SU-DHL-6 (cell line): ENCODE results near the gene NIPA2.

Source experiments
- H2AFZ ChIP-seq: fragments of 200-600 bp; sonication (generic); 2 replicates; pipeline ENCODE4 v1.6.1; 2014; ENCODE audit warnings: low read depth, mild to moderate bottlenecking, moderate library complexity, mixed read lengths, antibody characterized with exemption, low read length; ENCODE audit not compliant: severe bottlenecking
- H3F3A ChIP-seq: fragments of 200-600 bp; shearing (Covaris generic); 2 replicates; pipeline ENCODE4 v1.6.0; 2016; ENCODE audit warnings: antibody characterized with exemption, mild to moderate bottlenecking; ENCODE audit not compliant: insufficient read depth
- H3K27ac ChIP-seq: fragments of 200-600 bp; sonication (generic); 2 replicates; pipeline ENCODE4 v1.5.1; 2016; ENCODE audit warnings: low read depth, mild to moderate bottlenecking, low read length, moderate library complexity, mixed read lengths
- H3K27me3 ChIP-seq: fragments of 200-600 bp; sonication (generic), shearing (Covaris generic); 2 replicates; pipeline ENCODE4 v1.6.0; 2014; ENCODE audit warnings: mild to moderate bottlenecking, low read length
- H3K36me3 ChIP-seq: fragments of 200-600 bp; sonication (generic); 2 replicates; pipeline ENCODE4 v1.6.1; 2014; ENCODE audit warnings: mild to moderate bottlenecking, low read length, mixed read lengths
- H3K4me2 ChIP-seq: fragments of 300-600, 200-600 bp; shearing (Covaris generic), sonication (generic); 2 replicates; pipeline ENCODE4 v1.6.0; 2014; ENCODE audit warnings: low read length, low read depth, mild to moderate bottlenecking; ENCODE audit not compliant: poor library complexity, severe bottlenecking
- H3K4me3 ChIP-seq: fragments of 200-600 bp; sonication (generic); 2 replicates; pipeline ENCODE4 v1.5.1; 2014; ENCODE audit warnings: antibody characterized with exemption, low read length, mild to moderate bottlenecking, mixed read lengths; ENCODE audit not compliant: insufficient read depth, poor library complexity, severe bottlenecking
- H3K79me2 ChIP-seq: fragments of 200-600 bp; sonication (generic); 2 replicates; pipeline ENCODE4 v1.6.1; 2014; ENCODE audit warnings: mild to moderate bottlenecking, low read length, moderate library complexity; ENCODE audit not compliant: insufficient read depth
- H3K9ac ChIP-seq: fragments of 200-600 bp; sonication (generic); 2 replicates; pipeline ENCODE4 v1.7.0; 2014; ENCODE audit warnings: mild to moderate bottlenecking, low read length
- H3K9me2 ChIP-seq: fragments of 200-600 bp; sonication (generic); replicated peaks from 2 replicates; pipeline ENCODE4 v1.6.1; 2014; ENCODE audit warnings: low read length; ENCODE audit not compliant: insufficient read depth
- H3K9me3 ChIP-seq: fragments of 200-600 bp; sonication (generic); 2 replicates; pipeline ENCODE4 v1.6.1; 2014; ENCODE audit warnings: low read length, mixed read lengths; ENCODE audit not compliant: insufficient read depth
- H4K20me1 ChIP-seq: fragments of 200-600 bp; sonication (generic); 2 replicates; pipeline ENCODE4 v1.6.1; 2014; ENCODE audit warnings: low read depth, mild to moderate bottlenecking, antibody characterized with exemption, low read length, moderate library complexity, mixed read lengths
- CTCF ChIP-seq: fragments of 200-600 bp; sonication (generic); IDR thresholded peaks from one replicate; pipeline ENCODE4 v1.5.1; 2017; ENCODE audit warnings: antibody characterized with exemption, mild to moderate bottlenecking, low read length, moderate library complexity; ENCODE audit not compliant: insufficient read depth, poor library complexity, severe bottlenecking
- EZH2phosphoT487 ChIP-seq: fragments of 200-600 bp; sonication (generic), shearing (Covaris generic); conservative IDR thresholded peaks from 2 replicates; pipeline ENCODE4 v1.6.1; 2018; ENCODE audit warnings: mild to moderate bottlenecking, antibody characterized with exemption, low read length, moderate library complexity, mixed read lengths

NIPA2 gene

GRCh38 chr15:22870865-22871264 lies 32.4 kb downstream of the NIPA2 start:
- Histone ChIP-seq H3K9me3 (no peaks in the 10 kb centered on the region), H3K79me2 (no peaks in the 10 kb centered on the region), H3F3A (no peaks in the 10 kb centered on the region; the same call in 1 of the 2 replicates), H3K4me3 (no peak overlapping the region), H3K9me2 (no peaks in the 10 kb centered on the region), H3K36me3 (peaks cover 17% of the 10 kb centered on the region), H4K20me1 (no peaks in the 10 kb centered on the region), H3K27ac (no peak overlapping the region), H2AFZ (no peak overlapping the region), H3K27me3 (no peaks in the 10 kb centered on the region), H3K4me2 (no peak overlapping the region), H3K9ac (no peak overlapping the region)
- no peak for TF ChIP-seq CTCF
- no peak for TF ChIP-seq EZH2phosphoT487

GRCh38 chr15:22871481-22872086 lies 33.1 kb downstream of the NIPA2 start:
- TF ChIP-seq CTCF, result no peak
- no peak for TF ChIP-seq EZH2phosphoT487
- Histone ChIP-seq H3K36me3 (peaks cover 17% of the 10 kb centered on the region), H2AFZ (no peak overlapping the region), H3K9me3 (no peaks in the 10 kb centered on the region), H4K20me1 (no peaks in the 10 kb centered on the region), H3F3A (no peaks in the 10 kb centered on the region; the same call in 1 of the 2 replicates), H3K79me2 (no peaks in the 10 kb centered on the region), H3K9me2 (no peaks in the 10 kb centered on the region), H3K27me3 (no peaks in the 10 kb centered on the region), H3K27ac (no peak overlapping the region), H3K9ac (no peak overlapping the region), H3K4me3 (no peak overlapping the region), H3K4me2 (no peak overlapping the region)

GRCh38 chr15:22872936-22873701 lies 34.7 kb downstream of the NIPA2 start:
- TF ChIP-seq EZH2phosphoT487, result no peak
- H4K20me1 ChIP-seq, result no peaks in the 10 kb centered on the region
- H3K4me3 ChIP-seq, result no peak overlapping the region
- no peaks in the 10 kb centered on the region for H3K9me3 ChIP-seq
- H3K9ac ChIP-seq, result no peak overlapping the region
- H3K36me3 ChIP-seq, result 0 out of 2 replicates have a peak, but pooled peaks cover 3% of the 10 kb centered on the region
- H3K9me2 ChIP-seq, result no peaks in the 10 kb centered on the region
- H3K79me2 ChIP-seq, result no peaks in the 10 kb centered on the region
- H3F3A ChIP-seq, result no peaks in the 10 kb centered on the region
- H3K27ac ChIP-seq, result no peak overlapping the region
- no peaks in the 10 kb centered on the region for H3K27me3 ChIP-seq
- no peak overlapping the region for H3K4me2 ChIP-seq
- no peak overlapping the region for H2AFZ ChIP-seq

GRCh38 chr15:22873841-22874240 lies 35.4 kb downstream of the NIPA2 start:
- Histone ChIP-seq H3K36me3 (no peaks in the 10 kb centered on the region), H3K79me2 (no peaks in the 10 kb centered on the region), H3K9ac (no peak overlapping the region)

More at GRCh38 chr15:22873841-22874240, 35.4 kb downstream of the NIPA2 start:
- Histone ChIP-seq H3K9me2 (no peaks in the 10 kb centered on the region), H3F3A (no peaks in the 10 kb centered on the region), H3K4me3 (no peak overlapping the region), H2AFZ (no peak overlapping the region), H3K27me3 (no peaks in the 10 kb centered on the region), H3K27ac (no peak overlapping the region), H3K9me3 (no peaks in the 10 kb centered on the region), H3K4me2 (no peak overlapping the region), H4K20me1 (no peaks in the 10 kb centered on the region)
- TF ChIP-seq EZH2phosphoT487 (no peak), CTCF (no peak)
